Right lobe of liver (tissue), 6 donors: Measurements from ENCODE around the gene SS18. TPM values are rescaled to one million over a fixed set of nuclear protein-coding genes. Genes with fewer than 3 reads are reported as not detected.

Source experiments
- ATAC-seq, 4 donors: fragments of 200-7000 bp; cut with Tn5 transposase; one replicate each; pipeline ENCODE4 v1.9.1; 2020; ENCODE audit warnings: mild to moderate bottlenecking in 4 of 4, moderate library complexity in 4 of 4
- DNase-seq, 3 donors: peaks; one replicate each; pipeline ENCODE4 v3.0.0-alpha.2; 2020
- H3K27ac ChIP-seq, 3 donors: fragments of 200-600 bp; one replicate each; pipeline ENCODE4 v1.8.0; 2022
- H3K27me3 ChIP-seq, 2 donors: fragments of 200-600 bp; one replicate each; pipeline ENCODE4 v1.8.0; 2022
- H3K36me3 ChIP-seq, 4 donors: fragments of 200-600 bp; sonication (generic) in 1 of 4; one replicate each; pipeline versions ENCODE4 v1.5.1 to v1.8.0; 2017 to 2022; ENCODE audit warnings: control low read depth in 1 of 4
- H3K4me1 ChIP-seq, 4 donors: fragments of 200-600 bp; sonication (generic) in 1 of 4; one replicate each; pipeline versions ENCODE4 v1.5.1 to v1.8.0; 2017 to 2022; ENCODE audit warnings: control low read depth in 1 of 4
- H3K4me3 ChIP-seq, 3 donors: fragments of 200-600 bp; one replicate each; pipeline ENCODE4 v1.8.0; 2022
- H3K9me3 ChIP-seq, 4 donors: fragments of 200-600 bp; sonication (generic) in 1 of 4; one replicate each; pipeline versions ENCODE4 v1.5.1 to v1.8.0; 2017 to 2022; ENCODE audit warnings: control low read depth in 1 of 4
- CTCF ChIP-seq, 4 donors: fragments of 200-600 bp in 3 of 4; fragments of 450-650 bp in 1 of 4; IDR thresholded peaks; one replicate each; pipeline versions ENCODE4 v1.5.1 to v1.8.0; 2016 to 2022; ENCODE audit warnings: antibody characterized with exemption in 4 of 4, mild to moderate bottlenecking in 2 of 4
- POLR2A ChIP-seq: fragments of 450-650 bp; IDR thresholded peaks from one replicate; pipeline ENCODE4 v1.6.1; 2017; ENCODE audit warnings: antibody characterized with exemption, mild to moderate bottlenecking
- WGBS: methylation state at CpG from one replicate; pipeline ENCODE4 v1.1.6; 2018; ENCODE audit warnings: low coverage, low lambda C conversion rate; ENCODE audit not compliant: insufficient coverage; ENCODE audit errors: missing lambda C conversion rate; 5-methylcytosine and 5-hydroxymethylcytosine counted together
- intact Hi-C, 2 donors: fragments of 100-400 bp; cut with DNase I; formaldehyde crosslinking; loops; one replicate each; pipeline versions ENCODE4 v1.11.2 to v1.14.1; 2022
- total RNA-seq, 6 experiments: library from RNA; depleted of rRNA in 2 of 6; stranded (reverse); fragments of >200 nt in 2 of 6; fragmentation: NEBNext Ultra II Directional in 3 of 6; extraction: Animal tissue kit (Norgen Biotek cat#: 25700) in 3 of 6; gene quantifications; one replicate each; pipeline versions ENCODE4 v1.1.0 to v1.2.4, GENCODE V29; 2016 to 2023
- donor health status: DM: no; HTN: yes; CAD: no.
- donor health status: DM: no; HTN: no; CAD: no.
- donor health status: DM: no; HTN: no; CAD: no.
- donor health status: DM: no; HTN: yes; CAD: no.
- donor health status: DM: no; HTN: yes; CAD: no.

Gene SS18
- total RNA-seq, 6 experiments from 2014 or later: 26.6 to 47.3 (median 37.6) TPM

- H3K27me3 ChIP-seq: no peaks in the 10 kb centered on the region
- 8% methylated on average over 1 of the region's 1 CpG for WGBS
- no peak overlapping the region for H3K27ac ChIP-seq
- no peak for TF ChIP-seq CTCF (IDR thresholded peaks at IDR 0.05)
- no peak for TF ChIP-seq POLR2A
- H3K4me1 ChIP-seq: no peaks in the 10 kb centered on the region
- DNase-seq (no peak), ATAC-seq (no peak)
- no peaks in the 10 kb centered on the region for H3K36me3 ChIP-seq
- H3K9me3 ChIP-seq: no peaks in the 10 kb centered on the region
- no peak overlapping the region for H3K4me3 ChIP-seq
- intact Hi-C loops: no loop called here
Observed at GRCh38 chr18:25985707-25986394, 104.6 kb downstream of the SS18 start.

- Histone ChIP-seq H3K27me3 (no peaks in the 10 kb centered on the region), H3K4me1 (no peaks in the 10 kb centered on the region), H3K4me3 (no peak overlapping the region), H3K27ac (no peak overlapping the region), H3K9me3 (no peaks in the 10 kb centered on the region), H3K36me3 (no peaks in the 10 kb centered on the region)
- ATAC-seq: no peak
- intact Hi-C loops: no loop called here
- WGBS: 87% methylated on average over 2 of the region's 2 CpGs
- TF ChIP-seq CTCF (IDR thresholded peaks at IDR 0.05) (no peak), POLR2A (no peak)
- no peak for DNase-seq
Observed at GRCh38 chr18:25983730-25984129, 106.7 kb downstream of the SS18 start.

- Histone ChIP-seq H3K4me3 (no peak overlapping the region), H3K9me3 (no peaks in the 10 kb centered on the region), H3K27ac (no peak overlapping the region), H3K4me1 (no peaks in the 10 kb centered on the region), H3K27me3 (no peaks in the 10 kb centered on the region), H3K36me3 (no peaks in the 10 kb centered on the region)
- DNase-seq (no peak), ATAC-seq (no peak)
- WGBS: 60% methylated on average over 2 of the region's 3 CpGs
- no peak for TF ChIP-seq CTCF (IDR thresholded peaks at IDR 0.05)
- no peak for TF ChIP-seq POLR2A
- intact Hi-C loops: no loop called here
Observed at GRCh38 chr18:25982961-25983360, 107.5 kb downstream of the SS18 start.

GRCh38 chr18:25982153-25982552 is 108.3 kb downstream of the SS18 start:
- H3K36me3 ChIP-seq: no peaks in the 10 kb centered on the region
- DNase-seq (no peak), ATAC-seq (no peak)
- no peak overlapping the region for H3K4me3 ChIP-seq
- H3K9me3 ChIP-seq: no peaks in the 10 kb centered on the region
- intact Hi-C loops: no loop called here
- 50% methylated on average over 1 of the region's 1 CpG for WGBS
- no peaks in the 10 kb centered on the region for H3K27me3 ChIP-seq
- no peaks in the 10 kb centered on the region for H3K4me1 ChIP-seq
- no peak overlapping the region for H3K27ac ChIP-seq
- TF ChIP-seq POLR2A: no peak
- no peak for TF ChIP-seq CTCF (IDR thresholded peaks at IDR 0.05)
